Activated naive CD8-positive, alpha-beta T cell treated with anti-CD3 and anti-CD28 coated beads, Interleukin-2, amount 50 U/mL, for 16 hours (primary cell): Measurements from ENCODE around the gene FGF19.
A peak's percentile ranks its signal among the peaks of the same experiment; 100 is the strongest.
"Not testable (repeated sequence)": the region's sequence is repeated elsewhere in the genome, so short reads cannot be mapped to it uniquely, and the experiment has no call there.

Source experiments
- DNase-seq: peaks from one replicate; pipeline ENCODE4 v3.0.0-alpha.2; 2020; ENCODE audit warnings: low read depth, low spot score

Gene FGF19

GRCh38 chr11:69696749-69697468 lies 6.9 kb downstream of the FGF19 start:
- no peak for DNase-seq

DNA sequence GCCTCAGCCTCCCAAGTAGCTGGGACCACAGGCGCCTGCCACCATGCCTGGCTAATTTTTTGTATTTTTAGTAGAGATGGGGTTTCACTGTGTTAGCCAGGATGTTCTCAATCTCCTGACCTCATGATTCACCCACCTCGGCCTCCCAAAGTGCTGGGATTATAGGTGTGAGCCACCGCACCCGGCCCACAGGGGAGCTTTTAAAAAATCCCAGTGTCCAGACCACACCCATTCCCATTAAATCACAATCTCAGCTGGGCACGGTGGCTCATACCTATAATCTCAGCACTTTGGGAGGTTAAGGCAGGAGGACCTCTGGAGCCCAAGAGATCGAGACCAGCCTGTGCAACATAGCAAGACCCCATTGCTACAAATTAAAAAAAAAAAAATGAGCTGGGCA lies 7.8 kb downstream of the FGF19 start:
- not testable (repeated sequence) for DNase-seq

DNA sequence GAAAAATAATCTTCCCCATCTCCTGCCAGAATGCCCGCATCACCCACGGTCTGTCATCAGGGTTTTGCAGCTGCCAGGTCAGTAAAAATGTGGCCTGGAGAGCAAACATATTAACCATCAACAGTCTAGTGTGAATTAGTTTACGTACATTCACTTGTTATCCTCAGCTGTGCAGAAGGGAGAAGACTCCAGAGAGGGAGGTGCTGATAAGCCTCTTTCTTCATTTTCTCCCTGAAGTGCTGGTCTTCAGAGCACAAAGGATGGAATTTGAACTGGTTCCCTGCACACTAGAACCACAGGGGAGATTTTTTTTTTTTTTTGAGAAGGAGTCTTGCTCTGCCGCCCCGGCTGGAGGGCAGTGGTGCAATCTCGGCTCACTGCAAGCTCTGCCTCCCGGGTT lies 8.2 kb downstream of the FGF19 start:
- DNase-seq, result no peak

DNA sequence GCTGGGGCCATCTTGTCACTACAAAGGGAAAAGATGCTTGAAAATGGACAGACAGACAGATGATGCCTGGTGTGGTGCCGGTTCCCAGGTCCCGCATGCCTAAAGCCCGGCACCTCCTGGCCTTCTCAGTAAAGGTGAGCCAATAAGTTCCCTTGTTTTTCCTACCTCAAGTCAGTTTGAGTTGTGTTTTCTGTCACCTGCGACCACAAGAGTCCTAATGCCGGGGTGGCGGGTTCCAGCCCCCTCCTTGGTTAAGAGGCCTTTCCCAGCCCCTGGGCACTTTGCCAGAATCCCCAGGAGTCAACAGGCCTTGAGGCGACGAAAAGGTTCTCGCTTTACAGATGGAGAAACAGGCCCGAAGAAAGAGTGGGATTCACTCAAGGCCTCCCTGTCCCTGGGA lies 9.0 kb downstream of the FGF19 start:
- DNase-seq, result no peak

DNA sequence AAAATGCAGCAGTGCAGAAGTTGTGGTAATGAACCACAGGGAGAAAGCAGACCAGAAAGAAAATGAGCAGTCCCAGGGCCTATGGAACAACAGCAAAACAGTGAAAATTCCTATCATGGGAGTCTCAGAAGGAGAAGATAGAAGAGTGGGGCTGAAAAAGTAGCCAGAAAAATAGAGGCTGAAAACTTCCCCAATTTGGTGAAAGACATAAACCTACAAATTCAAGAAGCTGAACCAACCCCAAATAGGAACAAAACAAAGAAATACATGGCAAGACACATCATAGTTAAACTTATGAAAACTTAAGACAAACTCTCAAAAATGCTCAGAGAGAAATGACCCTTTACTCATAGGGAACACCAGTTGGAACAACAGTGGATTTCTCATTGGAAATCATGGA lies 11.4 kb downstream of the FGF19 start:
- no peak for DNase-seq

- no peak for DNase-seq
Measured at GRCh38 chr11:69691463-69691862, 12.4 kb downstream of the FGF19 start.

DNA sequence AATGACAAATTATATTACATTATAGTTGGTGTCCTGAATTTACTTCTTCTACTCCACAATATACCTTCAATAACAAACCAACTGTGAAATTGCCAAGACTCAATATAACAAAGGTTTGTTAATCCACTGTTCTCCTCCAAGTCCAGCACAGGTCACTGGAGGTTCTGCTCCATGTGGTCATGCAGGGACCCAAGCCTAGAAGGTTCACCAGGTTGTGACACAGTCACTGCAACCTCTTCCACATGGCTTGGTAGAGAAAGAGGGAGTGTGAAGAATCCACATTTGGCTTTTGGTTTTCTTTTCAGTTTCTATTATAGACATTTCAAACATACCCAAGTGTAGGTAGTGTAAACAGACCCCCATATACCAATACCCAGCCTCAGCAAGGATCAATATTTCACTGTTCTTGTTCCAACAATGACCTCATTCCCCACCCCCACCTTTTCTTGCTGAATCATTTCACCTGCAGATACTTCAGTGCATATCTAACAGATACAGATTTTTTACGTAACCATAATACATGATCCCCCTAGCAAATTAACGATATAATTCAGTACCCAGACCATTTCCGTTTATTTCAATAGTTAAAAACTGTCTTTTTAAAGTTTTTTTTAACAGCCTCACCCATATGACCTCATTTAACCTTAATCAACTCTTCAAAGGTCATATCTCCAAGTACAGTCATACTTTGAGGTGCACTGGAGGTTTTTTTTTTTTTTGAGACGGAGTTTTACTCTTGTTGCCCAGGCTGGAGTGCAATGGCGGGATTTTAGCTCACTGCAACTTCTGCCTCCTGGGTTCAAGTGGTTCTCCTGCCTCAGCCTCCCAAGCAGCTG lies 14.1 kb downstream of the FGF19 start:
- DNase-seq, result no peak

DNA sequence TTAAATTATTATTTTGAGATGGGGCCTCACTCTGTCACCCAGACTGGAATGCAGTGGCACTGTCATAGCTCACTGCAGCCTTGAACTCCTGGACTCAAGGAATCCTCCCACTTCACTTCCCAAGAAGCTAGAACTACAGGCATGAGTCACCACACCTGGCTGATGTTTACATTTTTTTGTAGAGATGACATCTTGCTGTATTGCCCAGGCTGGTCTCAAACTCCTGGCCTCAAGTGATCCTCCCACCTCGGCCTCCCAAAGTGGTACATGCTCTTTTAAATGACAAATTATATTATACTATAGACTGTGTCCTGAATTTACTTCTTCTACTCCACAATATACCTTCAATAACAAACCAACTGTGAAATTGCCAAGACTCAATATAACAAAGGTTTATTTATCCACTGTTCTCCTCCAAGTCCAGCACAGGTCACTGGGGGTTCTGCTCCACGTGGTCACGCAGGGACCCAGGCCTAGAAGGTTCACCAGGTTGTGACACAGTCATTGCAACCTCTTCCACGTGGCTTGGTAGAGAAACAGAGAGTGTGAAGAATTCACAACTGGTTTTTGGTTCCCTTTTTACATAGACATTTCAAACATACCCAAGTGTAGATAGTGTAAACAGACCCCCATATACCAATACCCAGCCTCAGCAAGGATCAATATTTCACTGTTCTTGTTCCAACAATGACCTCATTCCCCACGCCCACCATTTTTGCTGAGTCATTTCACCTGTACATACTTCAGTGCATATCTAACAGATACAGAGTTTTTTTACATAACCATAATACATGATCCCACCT lies 15.7 kb downstream of the FGF19 start:
- not testable (repeated sequence) for DNase-seq

DNA sequence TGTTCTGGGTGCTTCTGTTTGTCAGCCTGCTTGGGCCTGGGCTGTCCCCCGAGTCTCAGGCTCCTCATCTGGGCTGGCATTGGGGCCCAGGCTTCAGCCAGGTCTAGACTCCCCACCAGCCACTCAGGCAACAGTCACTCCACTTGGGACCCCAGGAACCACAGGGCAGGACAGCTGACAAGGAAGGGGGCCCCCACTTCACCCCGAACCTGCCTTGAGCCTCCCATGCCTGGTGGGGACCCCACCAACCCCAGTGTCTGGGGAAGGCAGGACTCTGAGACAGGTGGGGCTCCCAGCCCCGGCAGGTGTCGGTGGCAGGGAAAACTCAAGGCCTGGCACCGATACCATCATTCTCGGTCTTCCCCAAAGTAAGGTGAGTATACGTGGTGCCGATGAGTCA lies 17.0 kb downstream of the FGF19 start:
- DNase-seq, result no peak

DNA sequence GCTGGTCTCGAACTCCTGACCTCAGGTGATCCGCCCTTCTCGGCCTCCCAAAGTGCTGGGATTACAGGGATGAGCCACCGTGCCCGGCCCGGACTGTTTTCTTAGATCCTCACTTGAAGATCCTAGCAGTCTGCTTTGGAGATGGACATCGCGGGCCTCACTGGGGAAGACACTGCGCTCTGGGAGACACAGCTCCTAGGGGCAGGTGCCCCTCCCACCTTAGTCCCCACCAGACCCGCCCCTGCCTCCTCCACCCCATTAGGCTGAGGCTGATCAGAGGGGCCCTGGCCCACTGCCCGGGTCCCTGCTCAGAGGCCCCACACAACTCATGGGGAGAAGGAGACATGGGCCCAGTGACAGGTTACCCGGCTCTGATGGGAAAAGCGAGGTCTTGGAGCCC lies 17.4 kb downstream of the FGF19 start:
- no peak for DNase-seq

- no peak for DNase-seq
Measured at GRCh38 chr11:69685348-69685747, 18.5 kb downstream of the FGF19 start.

- DNase-seq, result no peak
Measured at GRCh38 chr11:69684651-69685050, 19.2 kb downstream of the FGF19 start.

DNA sequence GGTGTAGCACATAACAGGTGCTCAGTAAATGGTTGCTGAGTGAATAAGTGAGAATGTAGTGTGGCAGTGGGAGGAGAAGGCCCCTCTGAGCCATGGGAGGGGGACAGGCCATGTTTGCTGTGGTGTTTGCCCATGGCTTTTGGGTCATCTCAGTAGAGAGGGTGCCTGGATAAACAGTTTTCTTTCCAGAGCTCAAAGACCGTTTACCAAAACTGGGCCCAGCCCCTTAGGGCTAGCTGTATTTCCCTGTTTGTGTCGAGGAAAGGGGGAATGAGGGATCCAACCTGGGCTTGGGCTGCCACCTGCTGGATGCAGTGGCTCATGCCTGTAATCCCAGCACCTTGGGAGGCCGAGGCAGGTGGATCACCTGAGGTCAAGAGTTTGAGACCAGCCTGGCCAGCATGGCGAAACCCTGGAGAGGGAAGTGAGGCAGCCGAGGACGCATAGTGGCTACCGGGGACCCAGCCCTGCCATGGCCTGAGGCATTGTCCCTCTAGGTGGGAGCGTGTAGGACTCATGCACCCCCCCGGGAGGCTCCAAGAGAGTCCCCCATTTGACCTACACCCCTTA lies 20.0 kb downstream of the FGF19 start:
- DNase-seq, result no peak

DNA sequence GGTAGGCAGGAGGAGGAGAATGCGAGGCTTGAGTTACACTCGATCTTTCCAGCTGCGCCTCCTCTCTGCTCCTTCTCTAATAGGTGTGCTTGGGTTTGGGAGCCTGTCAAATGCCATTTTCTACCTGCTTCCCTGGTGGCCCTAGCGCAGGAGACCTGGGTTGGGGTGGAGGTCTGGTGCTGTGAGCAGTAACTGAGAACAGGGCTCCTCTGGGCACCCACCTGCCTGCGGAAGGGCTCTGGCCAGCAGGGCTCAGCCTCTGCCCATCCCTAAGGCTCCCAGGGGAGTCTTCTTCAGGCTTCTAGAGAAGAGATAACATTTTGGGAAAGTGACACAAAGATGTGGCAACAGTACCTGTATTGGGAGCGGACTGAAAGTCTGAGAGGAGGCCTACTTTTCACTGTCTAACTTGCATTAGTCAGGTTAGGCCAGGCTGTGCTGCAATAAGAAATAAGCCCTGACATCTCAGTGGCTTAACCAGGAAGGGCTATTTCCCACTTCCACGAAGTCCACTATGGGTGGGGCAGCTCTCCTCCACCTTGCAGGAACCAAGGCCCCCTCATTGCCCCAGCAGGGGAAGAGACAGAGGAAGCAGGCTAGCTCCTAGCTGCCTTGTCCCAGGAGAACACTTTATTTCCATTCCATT lies 21.0 kb downstream of the FGF19 start:
- DNase-seq, result no peak

DNA sequence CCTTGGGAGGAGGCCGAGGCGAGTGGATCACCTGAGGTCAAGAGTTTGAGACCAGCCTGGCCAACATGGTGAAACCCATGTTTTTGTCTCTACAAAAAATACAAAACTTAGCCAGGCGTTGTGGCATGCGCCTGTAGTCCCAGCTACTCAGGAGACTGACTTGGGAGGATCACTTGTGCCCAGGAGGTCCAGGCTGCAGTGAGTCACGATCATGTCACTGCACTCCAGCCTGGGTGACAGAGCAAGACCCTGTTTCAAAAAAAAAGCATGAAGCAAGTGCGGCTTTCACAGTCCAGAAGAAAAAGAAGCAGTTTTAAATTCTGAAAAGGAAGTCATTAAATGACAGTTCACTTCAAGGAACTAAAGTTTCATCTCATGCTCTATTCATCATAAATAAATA lies 21.6 kb downstream of the FGF19 start:
- no peak for DNase-seq

DNA sequence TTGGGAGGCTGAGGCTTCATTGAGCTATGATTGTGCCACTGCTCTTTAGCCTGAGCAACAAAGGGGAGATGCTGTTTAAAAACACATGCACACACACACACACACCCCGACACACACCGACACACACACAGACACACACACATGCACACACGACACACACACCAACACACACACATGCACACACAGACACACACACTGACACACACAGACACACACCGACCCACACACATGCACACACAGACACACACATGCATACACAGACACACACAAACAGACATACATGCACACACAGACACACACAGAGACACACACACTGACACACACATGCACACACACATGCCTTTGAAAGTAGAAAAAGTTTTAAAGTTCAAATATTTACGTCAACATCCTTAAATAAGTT lies 23.1 kb downstream of the FGF19 start:
- no peak for DNase-seq

GRCh38 chr11:69677749-69678148 lies 26.1 kb downstream of the FGF19 start:
- no peak for DNase-seq

DNA sequence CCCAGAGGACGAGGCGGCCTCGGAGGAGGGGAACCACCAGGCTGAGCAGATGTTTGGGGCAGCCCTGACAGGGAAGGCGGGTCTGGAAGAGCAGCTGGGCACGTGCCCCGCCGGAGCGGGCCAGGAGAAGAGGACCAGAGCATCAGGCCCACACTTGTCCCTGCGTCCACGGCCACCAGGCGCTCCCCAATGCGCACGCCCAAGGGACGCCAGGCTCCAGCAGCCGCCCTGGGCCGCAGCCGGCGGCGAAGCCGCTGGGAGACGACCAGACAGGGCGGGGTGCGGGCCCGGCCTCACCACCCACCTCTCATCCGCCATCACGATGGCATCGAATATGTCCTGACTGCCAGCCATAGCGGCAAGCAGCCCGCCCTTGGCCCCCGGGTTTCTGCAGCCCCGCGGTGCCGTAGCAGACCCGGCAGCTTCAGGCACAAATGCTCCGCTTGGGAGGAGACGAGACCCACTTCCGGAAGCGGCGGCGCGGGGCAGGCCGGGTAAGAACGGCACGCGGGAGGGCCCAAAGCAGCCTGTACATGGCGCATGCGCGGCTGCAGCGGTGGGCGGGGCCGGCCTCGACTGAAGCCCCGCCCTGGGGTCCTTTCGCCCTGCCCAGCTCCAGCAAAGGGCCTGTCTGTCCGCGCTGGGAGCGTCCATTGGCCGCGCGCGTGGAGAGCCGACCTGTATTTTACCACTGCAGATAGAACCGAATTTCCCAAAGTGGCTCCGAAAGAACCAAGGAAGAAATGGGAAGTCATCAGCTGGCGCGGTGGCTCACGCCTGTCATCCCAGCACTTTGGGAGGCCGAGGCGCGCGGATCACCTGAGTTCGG lies 28.7 kb downstream of the FGF19 start, which contains the start of gene LTO1:
TSS of gene LTO1 (minus strand) at position 468 of the 829 bp plus-strand sequence. CDS start at position 354, 114 bp downstream.
- DNase-seq, result peak; percentile 90

DNA sequence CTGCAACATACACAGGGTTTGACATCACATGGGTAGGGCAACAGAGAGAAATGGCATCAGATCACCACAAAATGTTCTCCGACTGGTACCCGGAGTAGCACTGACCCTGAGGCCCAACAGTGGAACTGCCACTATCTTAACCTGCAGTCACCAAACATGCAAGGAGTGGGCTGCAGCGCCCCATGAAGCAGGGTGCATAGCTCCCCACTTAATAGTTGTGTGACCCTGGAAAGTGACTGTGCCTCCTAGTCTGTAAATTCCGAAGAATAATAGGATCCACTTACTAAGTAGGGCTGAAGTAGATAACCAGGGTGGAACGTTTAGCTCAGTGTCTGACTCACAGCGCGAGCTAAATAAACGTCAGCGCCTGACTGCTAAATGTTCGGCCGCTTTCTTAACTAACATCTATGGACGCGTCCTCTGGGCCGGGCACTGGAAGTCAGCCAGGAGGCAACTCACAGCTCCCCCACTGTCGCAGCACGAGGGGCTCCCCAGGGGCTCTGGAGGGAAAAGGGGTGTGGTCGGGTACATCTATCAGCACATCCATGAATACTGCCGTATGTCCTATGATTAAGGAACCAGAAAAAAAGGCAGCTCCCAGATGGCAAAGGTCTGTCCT lies 29.4 kb downstream of the FGF19 start:
- no peak for DNase-seq
